ENCODE data around the gene HOXA6. TPM values are rescaled to one million over a fixed set of nuclear protein-coding genes. Genes with fewer than 3 reads are reported as not detected.
A peak's percentile ranks its signal among the peaks of the same experiment; 100 is the strongest.

HOXA6 gene
- total and polyA plus RNA-seq, 9 donors: 4.2 to 10.5 (median 5.6) TPM

DNA sequence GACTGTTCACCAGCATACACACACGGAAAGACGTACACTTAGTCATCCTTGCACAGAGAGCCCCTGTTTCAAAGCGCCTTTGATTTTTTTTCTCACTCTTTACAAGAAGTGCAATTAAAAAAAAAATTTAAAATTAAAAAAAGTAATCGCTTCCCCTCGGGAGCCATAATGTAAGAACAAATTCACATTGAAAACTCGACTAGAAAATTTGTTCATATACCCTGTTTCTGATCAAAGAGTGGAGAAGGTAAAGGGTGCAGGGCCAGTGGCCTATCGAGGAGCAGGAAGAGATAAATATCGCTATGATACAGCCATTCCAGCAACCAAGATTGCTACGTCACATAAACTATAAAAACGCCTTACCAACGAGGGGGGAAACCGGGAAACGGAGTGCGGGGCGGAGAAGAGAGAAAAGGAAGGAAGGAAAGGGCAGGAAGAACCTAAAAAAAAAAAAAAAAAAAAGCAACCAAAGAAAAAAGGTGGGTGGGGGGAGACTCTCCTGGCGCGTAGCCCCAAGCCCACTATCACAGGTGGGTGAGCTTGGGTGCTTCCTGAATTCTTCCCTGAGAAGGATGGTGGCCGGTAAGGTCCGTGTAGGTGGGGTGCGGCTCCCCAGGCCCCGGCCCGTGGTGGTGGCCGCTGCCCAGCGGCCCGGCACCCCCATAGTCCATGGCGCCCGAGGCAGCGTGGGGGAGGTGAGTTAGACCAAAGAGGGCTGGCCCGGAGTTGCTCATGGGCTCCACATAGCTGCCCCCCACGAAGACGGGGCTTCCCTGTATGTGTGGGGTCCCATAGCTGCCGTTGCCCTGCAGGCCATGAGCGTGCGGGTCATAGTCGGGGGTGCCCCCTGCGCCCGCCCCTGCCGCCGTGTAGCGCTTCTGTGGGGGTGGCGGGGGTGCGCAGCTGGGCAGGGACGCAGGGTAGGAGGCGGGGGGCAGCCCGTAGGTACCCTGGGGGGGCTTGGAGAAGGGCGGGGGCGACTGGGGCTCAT is 39.9 kb downstream of the HOXA6 start:
- 60% methylated on average over 30 of the region's 47 CpGs for WGBS (ENCODE audit: insufficient coverage)
- Histone ChIP-seq H3K4me1 (ENCODE audit: control insufficient read depth, insufficient read depth, low read length) (peaks cover 43% of the 10 kb centered on the region), H3K36me3 (ENCODE audit: control insufficient read depth, insufficient read depth, low read length) (peaks cover 15% of the 10 kb centered on the region), H3K27ac (ENCODE audit: low read length) (peak overlapping the region; percentile 62), H3K4me3 (ENCODE audit: low read length) (no peak overlapping the region), H3K27me3 (ENCODE audit: control insufficient read depth, insufficient read depth, low read length) (peaks cover 47% of the 10 kb centered on the region), H3K9me3 (replicated peaks; ENCODE audit: control insufficient read depth, low read depth, low read length) (no peaks in the 10 kb centered on the region)
- no peak for DNase-seq

GRCh38 chr7:27106901-27107240 is 40.7 kb downstream of the HOXA6 start:
- Histone ChIP-seq H3K4me1 (ENCODE audit: control insufficient read depth, insufficient read depth, low read length) (peaks cover 43% of the 10 kb centered on the region), H3K27me3 (ENCODE audit: control insufficient read depth, insufficient read depth, low read length) (peaks cover 54% of the 10 kb centered on the region), H3K36me3 (ENCODE audit: control insufficient read depth, insufficient read depth, low read length) (peaks cover 15% of the 10 kb centered on the region), H3K4me3 (ENCODE audit: low read length) (peak overlapping the region; percentile 11), H3K9me3 (replicated peaks; ENCODE audit: control insufficient read depth, low read depth, low read length) (no peaks in the 10 kb centered on the region), H3K27ac (ENCODE audit: low read length) (peak overlapping the region; percentile 65)
- WGBS (ENCODE audit: insufficient coverage): no CpG with 5 or more reads among the region's 14 CpGs
- no peak for DNase-seq

GRCh38 chr7:27106181-27106900 is 41.2 kb downstream of the HOXA6 start:
- no peaks in the 10 kb centered on the region for H3K9me3 ChIP-seq (replicated peaks; ENCODE audit: control insufficient read depth, low read depth, low read length)
- DNase-seq: peak; percentile 57
- peaks cover 58% of the 10 kb centered on the region for H3K27me3 ChIP-seq (ENCODE audit: control insufficient read depth, insufficient read depth, low read length)
- peaks cover 15% of the 10 kb centered on the region for H3K36me3 ChIP-seq (ENCODE audit: control insufficient read depth, insufficient read depth, low read length)
- peaks cover 40% of the 10 kb centered on the region for H3K4me1 ChIP-seq (ENCODE audit: control insufficient read depth, insufficient read depth, low read length)
- peak overlapping the region; percentile 11 for H3K4me3 ChIP-seq (ENCODE audit: low read length)
- peak overlapping the region; percentile 65 for H3K27ac ChIP-seq (ENCODE audit: low read length)
- WGBS (ENCODE audit: insufficient coverage): 56% methylated on average over 43 of the region's 44 CpGs

DNA sequence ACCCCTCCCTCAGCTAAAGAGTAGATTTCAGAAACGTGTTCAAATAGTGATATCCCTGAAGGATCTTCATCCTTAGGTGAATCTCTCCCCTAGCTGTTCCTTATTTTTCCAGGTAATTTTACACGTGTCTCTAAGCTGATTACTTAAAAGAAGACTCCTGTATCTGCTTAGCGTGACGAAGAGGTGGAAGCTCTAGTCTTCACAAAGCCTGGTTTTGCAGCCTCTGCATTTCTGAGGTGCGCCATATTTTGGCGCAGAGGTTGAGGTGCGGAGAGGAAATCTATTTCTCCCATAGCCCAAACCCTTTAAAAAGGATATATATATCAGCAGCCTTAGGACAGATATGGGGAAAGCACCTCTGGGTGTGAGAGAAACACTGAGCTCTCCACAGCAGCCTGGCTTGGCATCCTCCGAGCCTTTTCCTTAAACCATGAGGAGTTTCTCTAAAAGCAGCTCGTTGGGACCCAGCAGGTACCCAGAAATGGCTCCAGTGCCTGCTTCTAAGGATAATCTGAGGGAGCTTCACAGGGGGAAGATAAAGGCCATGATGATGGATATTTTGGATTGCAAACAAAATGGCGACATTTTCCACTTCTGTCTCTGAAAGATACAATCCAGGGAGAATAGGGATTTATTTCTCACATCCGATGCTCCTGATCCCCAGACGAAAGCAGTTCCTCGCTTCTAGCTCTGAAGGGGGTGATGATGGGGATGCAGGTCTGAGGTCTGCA is 42.1 kb downstream of the HOXA6 start:
- H3K36me3 ChIP-seq (ENCODE audit: control insufficient read depth, insufficient read depth, low read length): peaks cover 19% of the 10 kb centered on the region
- H3K27me3 ChIP-seq (ENCODE audit: control insufficient read depth, insufficient read depth, low read length): peaks cover 59% of the 10 kb centered on the region
- H3K4me3 ChIP-seq (ENCODE audit: low read length): no peak overlapping the region

GRCh38 chr7:27104341-27105058 is 43.1 kb downstream of the HOXA6 start:
- 69% methylated on average over 6 of the region's 13 CpGs for WGBS (ENCODE audit: insufficient coverage)
- Histone ChIP-seq H3K36me3 (ENCODE audit: control insufficient read depth, insufficient read depth, low read length) (peaks cover 13% of the 10 kb centered on the region), H3K9me3 (replicated peaks; ENCODE audit: control insufficient read depth, low read depth, low read length) (no peaks in the 10 kb centered on the region), H3K4me3 (ENCODE audit: low read length) (no peak overlapping the region), H3K27ac (ENCODE audit: low read length) (peak overlapping the region; percentile 2), H3K4me1 (ENCODE audit: control insufficient read depth, insufficient read depth, low read length) (peaks cover 24% of the 10 kb centered on the region), H3K27me3 (ENCODE audit: control insufficient read depth, insufficient read depth, low read length) (peaks cover 55% of the 10 kb centered on the region)
- DNase-seq: peak; percentile 68

More for the DNA sequence above, 42.1 kb downstream of the HOXA6 start:
- 100% methylated on average over 2 of the region's 13 CpGs for WGBS (ENCODE audit: insufficient coverage)
- Histone ChIP-seq H3K27ac (ENCODE audit: low read length) (no peak overlapping the region), H3K4me1 (ENCODE audit: control insufficient read depth, insufficient read depth, low read length) (peaks cover 32% of the 10 kb centered on the region), H3K9me3 (replicated peaks; ENCODE audit: control insufficient read depth, low read depth, low read length) (no peaks in the 10 kb centered on the region)
- DNase-seq: no peak

- DNase-seq: no peak
- Histone ChIP-seq H3K9me3 (replicated peaks; ENCODE audit: control insufficient read depth, low read depth, low read length) (no peaks in the 10 kb centered on the region), H3K27me3 (ENCODE audit: control insufficient read depth, insufficient read depth, low read length) (peaks cover 61% of the 10 kb centered on the region), H3K27ac (ENCODE audit: low read length) (peak overlapping the region; percentile 31), H3K4me3 (ENCODE audit: low read length) (peak overlapping the region; percentile 6), H3K4me1 (ENCODE audit: control insufficient read depth, insufficient read depth, low read length) (peaks cover 23% of the 10 kb centered on the region), H3K36me3 (ENCODE audit: control insufficient read depth, insufficient read depth, low read length) (peaks cover 13% of the 10 kb centered on the region)
- WGBS (ENCODE audit: insufficient coverage): 44% methylated on average over 16 of the region's 35 CpGs
Observed at GRCh38 chr7:27103489-27104226, 43.9 kb downstream of the HOXA6 start.

DNA sequence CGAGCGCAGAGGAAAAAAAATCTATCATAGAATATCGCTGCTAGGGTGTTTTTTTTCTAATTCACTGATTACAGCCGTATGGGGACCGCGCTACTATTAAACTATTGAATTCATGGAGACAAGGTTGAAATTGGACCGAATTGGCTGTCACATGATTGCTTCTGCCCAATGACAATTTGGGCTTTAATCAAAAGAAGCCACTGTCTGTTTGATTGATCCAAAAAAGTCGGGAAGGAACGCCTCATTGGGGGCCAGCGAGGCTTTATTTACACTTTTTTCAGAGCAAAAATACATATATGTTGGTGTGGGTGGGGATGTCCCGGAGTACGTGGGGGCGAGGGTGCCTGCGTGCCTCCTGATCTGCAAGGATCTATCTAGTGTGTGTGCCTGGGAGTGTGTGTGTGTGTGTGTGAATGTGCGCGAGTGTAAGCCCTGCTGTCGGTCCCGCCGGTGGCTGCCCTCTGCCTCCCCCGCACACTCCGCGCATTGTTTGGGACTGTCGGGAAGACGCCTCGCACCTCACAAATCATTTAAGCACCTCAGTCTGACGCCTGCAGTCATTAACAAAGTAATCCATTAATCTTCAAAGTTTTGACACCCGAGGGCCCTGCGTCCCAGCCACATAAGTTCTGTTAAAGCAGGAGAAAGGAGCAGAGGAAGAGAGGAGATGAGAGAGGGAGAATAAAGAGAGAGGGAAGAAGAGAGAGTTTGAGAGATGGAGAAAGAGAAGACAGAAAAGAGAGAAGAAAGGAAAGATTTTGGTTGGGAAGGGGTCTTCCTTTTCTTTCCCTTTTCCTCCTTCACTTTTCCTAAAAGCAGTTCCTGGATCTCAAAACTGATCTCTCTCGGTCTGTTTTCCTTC is 44.8 kb downstream of the HOXA6 start, which contains the start of gene HOXA2:
HOXA2 (minus strand) TSS at position 103 of the 862 bp plus-strand sequence. CDS start 183 bp downstream, outside the sequence.
- Histone ChIP-seq H3K4me3 (ENCODE audit: low read length) (peak within 1 kb of the TSS; percentile 6), H3K4me1 (ENCODE audit: control insufficient read depth, insufficient read depth, low read length) (peaks cover 32% of the 10 kb centered on the region), H3K27me3 (ENCODE audit: control insufficient read depth, insufficient read depth, low read length) (peaks cover 62% of the 10 kb centered on the region), H3K9me3 (replicated peaks; ENCODE audit: control insufficient read depth, low read depth, low read length) (no peaks in the 10 kb centered on the region), H3K36me3 (ENCODE audit: control insufficient read depth, insufficient read depth, low read length) (peaks cover 8% of the 10 kb centered on the region), H3K27ac (ENCODE audit: low read length) (peak within 1 kb of the TSS; percentile 52)
- DNase-seq: no peak
- WGBS (ENCODE audit: insufficient coverage): 38% methylated on average over 19 of the region's 29 CpGs

DNA sequence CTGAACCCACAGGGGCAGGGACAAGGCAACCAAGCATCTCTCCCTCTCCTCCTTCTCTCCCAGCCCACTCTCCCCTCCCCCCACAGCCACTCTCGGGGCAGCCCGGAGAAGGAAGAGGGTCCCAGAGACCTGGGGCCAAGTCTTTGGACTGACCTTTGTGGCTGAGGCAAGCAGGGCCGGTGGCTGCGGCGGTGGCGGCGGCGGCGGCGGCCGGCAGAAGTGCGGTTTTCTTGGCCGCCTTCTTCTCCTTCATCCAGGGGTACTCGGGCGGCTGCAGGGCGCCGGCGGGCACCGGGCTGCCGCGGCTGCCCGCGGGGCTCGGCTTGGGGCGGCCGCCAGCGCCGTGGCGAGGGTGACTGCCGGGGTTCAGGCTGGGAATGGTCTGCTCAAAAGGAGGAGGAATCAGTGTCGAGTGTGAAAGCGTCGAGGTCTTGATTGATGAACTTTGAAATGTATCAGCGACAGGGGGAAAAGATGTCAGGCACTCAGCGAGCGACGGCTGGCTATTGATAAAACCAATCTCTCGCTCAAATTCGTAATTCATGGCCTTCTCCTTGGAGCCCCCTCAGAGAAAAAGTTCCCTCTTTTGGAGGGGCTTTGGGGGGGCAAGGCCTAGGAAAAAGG is 45.5 kb downstream of the HOXA6 start:
- no peak overlapping the region for H3K4me3 ChIP-seq (ENCODE audit: low read length)
- no peak overlapping the region for H3K27ac ChIP-seq (ENCODE audit: low read length)
- peaks cover 39% of the 10 kb centered on the region for H3K4me1 ChIP-seq (ENCODE audit: control insufficient read depth, insufficient read depth, low read length)
- no peaks in the 10 kb centered on the region for H3K9me3 ChIP-seq (replicated peaks; ENCODE audit: control insufficient read depth, low read depth, low read length)
- peaks cover 61% of the 10 kb centered on the region for H3K27me3 ChIP-seq (ENCODE audit: control insufficient read depth, insufficient read depth, low read length)
- H3K36me3 ChIP-seq (ENCODE audit: control insufficient read depth, insufficient read depth, low read length): peaks cover 6% of the 10 kb centered on the region
- no peak for DNase-seq
- 39% methylated on average over 31 of the region's 39 CpGs for WGBS (ENCODE audit: insufficient coverage)
